Iris pigment epithelial cell (primary cell): ENCODE data around the gene RASA3.
"Not testable (repeated sequence)": the region's sequence is repeated elsewhere in the genome, so short reads cannot be mapped to it uniquely, and the experiment has no call there.

Source experiments
- DNase-seq: peaks from one replicate; pipeline ENCODE4 v3.0.0-alpha.2; 2011; ENCODE audit warnings: low read depth

RASA3 gene

DNA sequence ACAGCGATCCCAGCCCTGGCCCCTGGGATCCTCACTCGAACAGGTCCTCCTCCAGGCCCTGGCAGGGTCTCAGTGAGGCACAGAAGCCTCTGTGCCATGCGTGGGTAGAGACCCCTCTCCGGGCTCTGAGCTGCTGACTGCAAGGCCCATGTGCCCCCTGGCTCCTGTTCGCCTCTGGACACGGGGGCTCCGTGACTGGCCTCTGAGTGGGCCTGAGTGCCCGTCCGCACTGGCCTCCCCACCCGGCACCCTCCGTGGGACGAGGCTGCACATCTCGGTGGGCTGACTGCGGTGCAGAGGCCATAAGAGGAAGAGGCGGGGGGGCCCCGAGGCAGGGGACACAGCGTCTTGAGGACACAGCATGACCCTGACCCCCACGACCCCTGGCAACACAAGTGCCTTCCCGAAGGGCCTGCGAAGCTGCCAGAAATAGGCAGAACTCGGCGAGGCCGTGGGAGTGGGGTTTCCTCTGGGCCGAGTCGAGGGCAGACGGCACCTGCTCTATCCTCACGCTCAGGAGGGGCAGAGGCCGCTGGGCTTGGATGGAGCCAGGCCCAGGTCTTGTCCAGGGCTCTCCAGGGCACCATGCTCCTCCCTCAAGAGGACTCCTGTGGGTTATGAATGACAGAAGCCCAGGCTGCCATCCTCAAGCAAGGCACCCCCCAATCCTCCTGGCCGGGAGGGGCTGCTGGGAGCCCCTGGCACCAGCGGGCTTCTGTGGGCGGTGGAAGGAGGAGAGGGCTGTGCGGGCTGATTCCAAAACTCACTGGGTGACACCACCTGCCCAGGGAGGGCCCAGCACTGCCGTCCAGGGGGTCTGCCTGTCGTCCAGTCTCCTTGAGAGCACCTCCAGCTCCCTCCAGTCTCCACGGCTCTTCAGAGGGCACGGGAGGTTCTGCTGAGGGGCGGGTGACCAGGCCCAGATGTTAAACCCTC lies 52.6 kb downstream of the RASA3 start:
- no peak for DNase-seq

DNA sequence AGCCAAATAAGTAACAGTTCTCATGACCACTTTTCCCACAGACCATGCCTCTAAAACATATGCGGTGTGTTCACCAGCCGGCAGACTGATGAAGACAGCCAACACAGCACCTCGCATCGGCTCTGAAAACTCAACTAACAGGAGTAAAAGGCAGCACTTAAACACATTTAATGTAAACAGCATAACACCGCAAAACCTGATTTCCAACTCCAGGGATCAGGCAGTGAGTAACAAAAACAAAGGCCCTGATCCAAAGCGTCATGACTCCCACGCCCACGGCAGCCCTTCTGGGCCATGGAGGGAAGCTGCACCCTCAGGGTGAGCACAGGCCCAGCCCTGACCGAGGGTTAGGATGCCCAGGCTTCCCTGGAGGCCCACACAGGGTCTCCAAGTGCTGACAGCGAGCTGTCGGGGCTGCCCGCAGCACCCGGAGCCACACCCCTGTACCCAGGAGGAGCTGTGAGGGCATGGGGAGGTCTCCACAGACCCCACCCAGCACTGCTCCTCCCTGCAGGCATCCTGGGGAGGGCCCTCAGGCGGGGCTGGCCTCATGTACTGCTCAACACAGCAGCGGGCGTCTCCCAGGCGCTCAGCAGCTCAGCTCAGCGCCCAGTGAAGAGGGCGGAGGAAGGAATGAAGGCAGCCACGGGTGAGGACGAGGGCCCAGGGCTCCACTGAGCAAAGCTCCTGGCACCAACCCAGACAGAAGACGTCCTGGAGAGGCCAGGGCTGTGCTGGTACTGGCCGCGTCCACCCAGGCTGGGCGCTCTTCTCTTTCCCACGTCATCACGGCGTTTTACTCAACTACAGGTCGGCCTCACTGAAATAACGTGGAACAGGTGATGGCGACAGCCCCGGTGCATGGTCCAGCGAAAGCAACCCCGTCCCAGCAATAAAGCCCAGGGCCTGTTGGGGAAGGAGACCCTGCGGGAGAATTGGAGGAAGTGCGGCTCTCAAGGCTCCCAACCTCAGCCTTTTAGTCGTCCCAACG lies 53.7 kb downstream of the RASA3 start:
- DNase-seq = peak; percentile 91

DNA sequence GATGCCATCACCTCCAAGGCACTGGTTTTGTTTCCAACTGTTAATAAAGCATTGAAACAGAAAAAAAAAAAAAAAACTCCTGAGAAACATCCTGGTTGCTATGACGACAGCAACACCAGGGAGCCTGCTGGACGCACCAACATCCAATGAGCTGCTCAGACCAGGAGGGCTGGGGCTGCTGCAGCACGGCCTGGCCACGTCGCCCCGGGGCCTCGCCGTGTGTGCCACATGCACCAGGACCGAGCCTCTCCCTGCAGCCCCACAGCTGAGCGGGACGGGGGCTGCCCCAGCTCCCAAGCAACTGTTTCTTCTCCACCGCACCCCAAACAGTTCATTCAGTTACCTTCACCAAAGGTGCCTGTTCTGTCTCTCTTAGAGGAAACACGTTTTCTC lies 54.5 kb downstream of the RASA3 start:
- DNase-seq = peak; percentile 64

DNA sequence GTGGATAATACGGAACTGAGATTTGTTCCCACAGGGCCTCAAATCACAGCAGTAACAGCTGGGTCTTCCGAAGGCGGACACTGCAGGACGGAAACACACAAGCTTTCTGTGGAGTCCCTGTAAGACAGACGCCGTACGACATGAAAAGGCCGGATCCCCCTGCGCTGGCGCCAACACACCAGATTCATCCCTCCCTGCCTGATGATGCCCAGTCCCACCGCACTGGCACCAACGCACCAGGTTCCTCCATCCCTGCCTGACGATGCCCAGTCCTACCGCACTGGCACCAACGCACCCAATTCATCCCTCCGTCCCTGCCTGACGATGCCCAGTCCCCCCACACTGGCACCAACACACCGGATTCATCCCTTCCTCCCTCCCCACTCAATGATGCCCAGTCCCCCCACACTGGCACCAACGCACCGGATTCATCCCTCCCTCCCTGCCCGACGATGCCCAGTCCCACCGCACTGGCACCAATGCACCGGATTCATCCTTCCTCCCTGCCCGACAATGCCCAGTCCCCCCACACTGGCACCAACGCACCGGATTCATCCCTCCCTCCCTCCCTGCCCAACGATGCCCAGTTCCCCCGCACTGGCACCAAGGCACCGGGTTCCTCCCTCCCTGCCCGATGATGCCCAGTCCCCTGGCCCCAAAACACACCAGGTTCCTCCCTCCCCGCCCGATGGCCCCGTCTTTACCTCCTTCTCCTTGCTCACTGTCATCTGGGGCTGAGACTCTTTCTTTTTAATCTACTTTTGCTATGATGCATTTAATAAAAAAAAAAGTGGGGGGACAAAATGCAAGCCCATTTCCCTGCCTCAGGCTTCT lies 55.1 kb downstream of the RASA3 start:
- DNase-seq = no peak

DNA sequence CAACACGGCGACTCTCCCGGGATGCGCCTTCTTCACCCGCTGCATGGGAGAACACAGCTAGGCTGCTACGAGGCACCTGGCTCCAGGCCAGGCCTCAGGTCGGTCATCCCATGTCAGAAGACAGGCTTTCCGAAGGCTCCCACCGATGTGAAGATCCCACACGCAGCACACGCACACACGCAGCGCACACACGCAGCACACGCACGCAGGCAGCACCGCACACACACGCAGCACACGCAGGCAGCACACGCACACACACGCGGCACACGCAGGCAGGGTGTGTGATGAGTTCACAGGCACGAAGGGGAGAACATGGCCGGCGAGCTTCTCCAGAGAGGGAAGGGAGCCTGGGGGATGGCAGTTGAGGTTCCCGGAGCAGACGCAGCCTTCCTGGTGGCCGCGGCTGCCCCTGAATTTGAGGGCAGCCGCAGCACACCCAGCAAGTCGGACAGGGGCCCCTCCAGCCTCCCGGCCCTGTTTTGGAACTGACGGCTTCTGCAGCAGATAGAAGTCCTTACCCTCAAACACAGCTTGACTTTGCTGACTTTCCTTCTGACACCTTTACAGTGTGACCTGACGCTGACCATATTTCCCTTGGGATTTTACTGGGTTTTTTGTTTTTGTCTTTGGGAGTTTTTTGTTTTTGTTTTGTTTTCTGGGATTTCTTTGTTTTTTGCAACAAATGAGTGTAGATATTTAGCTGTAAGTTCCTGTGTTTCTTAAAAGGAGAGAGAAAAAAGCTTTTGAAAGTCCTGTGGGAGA lies 55.9 kb downstream of the RASA3 start:
- no peak for DNase-seq

DNA sequence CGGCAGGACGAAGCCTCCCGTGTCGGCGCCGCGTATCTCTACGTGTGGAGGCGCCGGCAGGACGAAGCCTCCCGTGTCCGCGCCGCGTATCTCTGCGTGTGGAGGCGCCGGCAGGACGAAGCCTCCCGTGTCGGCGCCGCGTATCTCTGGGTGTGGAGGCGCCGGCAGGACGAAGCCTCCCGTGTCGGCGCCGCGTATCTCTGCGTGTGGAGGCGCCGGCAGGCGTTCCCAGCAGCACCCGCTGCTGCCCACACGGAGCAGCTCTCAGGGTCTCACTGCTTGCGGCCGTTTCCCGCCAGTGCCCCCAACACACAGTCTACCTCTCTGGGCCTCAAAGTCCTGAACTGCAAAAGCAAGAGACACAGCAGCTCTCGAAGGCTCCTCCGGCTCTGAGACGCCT lies 56.6 kb downstream of the RASA3 start:
- not testable (repeated sequence) for DNase-seq

DNA sequence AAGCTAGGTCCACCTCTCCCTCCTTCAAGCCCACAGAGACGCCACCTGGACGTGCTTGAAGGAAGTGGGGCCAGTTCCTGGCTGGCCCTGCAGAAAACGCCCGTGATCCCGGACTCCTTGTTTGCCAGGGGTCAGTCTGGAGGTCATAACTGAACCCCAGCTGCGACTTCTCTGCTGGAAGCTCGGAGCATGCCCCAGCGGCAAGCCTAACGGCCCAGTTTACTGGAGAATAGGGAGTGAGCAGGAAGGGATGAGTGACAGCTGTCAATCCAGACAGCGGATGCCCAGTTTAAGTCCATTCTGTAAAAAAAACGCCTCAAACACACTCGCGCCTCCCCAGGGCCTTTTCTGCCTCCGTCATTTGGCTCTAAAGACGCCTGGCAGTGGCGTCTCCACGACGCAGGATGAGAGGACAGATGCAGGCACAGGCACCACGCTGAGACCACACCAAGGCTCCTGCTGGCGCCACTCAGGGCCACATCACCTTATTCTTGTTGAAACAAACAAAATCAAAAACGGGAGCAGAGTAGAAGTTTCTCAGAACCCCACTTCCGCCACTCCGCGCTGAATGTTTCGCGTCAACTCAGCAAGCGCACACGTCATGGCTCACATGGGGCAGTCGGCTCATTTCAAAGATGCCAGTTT lies 57.6 kb downstream of the RASA3 start:
- DNase-seq = no peak

DNA sequence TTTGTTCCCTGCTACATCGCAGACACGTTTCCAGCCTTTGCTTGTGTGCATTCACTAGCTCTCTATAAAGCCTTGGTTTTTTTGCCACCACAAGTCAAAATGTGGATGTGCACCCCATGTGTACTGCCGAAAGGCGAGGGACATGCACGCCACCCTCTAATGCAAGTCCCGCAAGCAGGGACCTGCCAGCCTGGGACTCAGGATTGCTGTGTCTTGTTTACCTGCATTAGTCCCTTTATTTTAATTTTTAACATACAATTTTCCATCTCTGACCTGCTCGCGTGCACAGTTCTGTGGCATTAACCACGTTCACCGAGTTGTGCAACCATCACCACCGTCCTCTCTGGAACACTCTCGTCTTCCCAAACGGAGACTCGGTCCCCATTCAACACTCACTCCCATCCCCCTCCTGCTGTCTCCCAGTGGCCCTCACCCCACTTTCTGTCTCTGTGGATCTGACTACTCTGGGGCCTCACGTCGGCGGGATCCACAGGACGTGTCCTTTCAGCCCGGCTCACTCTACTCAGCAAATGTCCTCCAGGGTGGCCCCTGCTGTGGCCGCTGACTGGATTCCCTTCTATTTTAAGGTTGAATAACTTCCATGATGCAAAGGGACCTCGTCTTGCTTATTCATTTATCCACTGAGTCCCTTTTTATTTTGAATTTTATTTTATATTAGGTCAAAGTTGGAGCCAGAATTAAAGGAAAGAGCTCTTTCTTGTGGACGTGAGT lies 58.4 kb downstream of the RASA3 start:
- DNase-seq = no peak

DNA sequence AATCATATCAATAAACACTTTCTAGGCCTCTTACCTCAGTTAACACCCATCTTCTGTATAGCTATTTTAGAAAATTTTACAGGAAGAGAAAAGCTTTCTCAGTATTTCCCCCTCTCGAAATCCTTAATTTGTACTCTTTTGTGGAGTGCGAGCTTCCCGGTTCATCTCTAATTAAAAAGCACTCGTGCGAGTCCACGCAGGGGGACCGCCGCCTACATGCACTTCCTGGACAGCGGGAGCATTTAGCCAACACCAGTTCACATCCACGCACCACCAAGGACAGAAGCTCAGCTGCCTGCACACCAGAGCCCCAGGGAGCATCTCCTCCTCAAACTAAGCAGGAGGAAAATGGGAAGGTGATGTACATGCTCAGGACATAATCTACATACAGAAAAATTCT lies 60.0 kb downstream of the RASA3 start:
- DNase-seq = no peak

DNA sequence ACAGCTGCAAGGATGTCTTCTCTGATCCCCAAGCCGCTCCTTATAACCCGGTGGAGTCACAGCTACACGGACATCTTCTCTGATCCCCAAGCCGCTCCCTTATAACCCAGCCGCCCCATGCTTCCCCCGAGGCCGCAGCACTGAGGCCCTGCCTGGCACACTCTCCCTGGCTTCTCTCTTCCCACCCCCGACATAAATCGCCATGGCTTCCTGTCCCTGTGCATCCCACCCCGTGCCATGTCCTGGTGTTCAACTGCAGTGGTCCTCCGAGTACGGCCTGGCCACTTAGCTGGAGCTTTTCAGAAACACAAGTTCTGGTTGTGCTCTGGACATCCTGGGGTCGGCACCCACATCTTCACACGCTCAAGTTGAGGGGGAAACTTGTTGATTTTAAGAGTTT lies 60.4 kb downstream of the RASA3 start:
- DNase-seq = no peak

DNA sequence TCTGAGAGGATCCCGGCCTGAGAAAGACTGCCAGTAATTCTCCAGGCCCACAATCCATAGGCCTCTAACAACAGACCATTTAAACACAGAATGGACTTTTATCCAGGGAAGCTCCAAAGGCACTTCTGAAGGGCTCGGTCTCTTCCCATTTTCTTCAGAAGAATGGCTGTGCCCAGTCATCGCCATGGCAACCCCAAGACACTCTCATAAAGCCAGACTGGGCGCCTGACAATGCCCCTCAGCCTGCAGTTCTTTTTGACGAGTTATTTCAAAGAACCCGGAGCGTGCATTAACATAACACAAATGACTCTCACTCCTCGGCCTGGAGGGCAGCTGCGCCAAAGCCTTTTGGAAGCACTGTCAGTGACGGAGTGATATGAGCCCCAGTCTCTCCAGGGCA lies 61.0 kb downstream of the RASA3 start:
- DNase-seq = no peak

DNA sequence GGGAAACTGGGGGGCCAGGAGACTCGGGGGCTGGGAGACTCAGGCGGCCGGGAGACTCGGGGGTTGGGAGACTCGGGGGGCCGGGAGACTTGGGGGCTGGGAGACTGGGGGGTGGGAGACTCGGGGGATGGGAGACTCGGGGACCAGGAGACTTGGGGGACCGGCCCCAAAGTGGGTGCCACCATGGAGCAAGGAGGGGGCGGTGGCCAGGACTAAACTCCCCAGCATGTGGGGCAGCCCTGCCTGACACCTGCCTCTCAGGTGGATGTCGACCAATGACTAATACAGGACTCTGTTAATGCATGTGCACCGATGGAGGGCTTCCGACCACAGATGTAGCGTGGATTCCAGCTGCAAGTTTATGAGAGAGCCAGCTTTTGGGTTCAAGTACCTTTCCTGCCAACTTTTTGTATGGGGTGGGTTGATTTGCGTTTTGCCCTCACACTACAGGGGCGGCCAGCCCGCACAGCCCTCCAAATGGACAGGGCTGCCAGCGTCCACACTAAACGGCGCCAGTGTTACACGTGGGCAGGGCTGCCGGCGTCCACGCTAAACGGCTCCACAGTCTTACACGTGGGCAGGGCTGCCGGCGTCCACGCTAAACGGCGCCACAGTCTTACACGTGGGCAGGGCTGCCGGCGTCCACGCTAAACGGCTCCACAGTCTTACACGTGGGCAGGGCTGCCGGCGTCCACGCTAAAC lies 62.2 kb downstream of the RASA3 start:
- DNase-seq = no peak

DNA sequence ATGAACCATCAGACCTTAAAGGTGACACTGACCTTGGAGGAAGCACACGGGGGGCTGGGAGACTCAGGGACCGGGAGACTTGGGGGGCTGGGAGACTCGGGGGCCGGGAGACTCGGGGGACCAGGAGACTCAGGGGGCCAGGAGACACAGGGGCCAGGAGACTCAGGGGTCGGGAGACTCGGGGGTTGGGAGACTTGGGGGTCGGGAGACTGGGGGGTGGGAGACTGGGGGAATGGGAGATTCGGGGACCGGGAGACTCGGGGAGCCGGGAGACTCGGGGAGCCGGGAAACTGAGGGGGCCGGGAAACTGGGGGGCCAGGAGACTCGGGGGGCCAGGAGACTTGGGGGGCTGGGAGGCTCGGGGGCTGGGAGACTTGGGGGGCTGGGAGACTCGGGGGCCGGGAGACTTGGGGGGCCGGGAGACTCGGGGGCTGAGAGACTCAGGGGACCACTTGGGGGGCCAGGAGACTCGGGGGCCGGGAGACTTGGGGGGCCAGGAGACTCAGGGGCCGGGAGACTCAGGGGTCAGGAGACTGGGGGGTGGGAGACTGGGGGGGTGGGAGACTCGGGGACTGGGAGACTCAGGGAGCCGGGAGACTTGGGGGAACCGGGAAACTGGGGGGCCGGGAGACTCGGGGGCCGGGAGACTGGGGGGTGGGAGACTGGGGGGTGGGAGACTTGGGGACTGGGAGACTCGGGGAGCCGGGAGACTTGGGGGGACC lies 62.9 kb downstream of the RASA3 start:
- DNase-seq = no peak

DNA sequence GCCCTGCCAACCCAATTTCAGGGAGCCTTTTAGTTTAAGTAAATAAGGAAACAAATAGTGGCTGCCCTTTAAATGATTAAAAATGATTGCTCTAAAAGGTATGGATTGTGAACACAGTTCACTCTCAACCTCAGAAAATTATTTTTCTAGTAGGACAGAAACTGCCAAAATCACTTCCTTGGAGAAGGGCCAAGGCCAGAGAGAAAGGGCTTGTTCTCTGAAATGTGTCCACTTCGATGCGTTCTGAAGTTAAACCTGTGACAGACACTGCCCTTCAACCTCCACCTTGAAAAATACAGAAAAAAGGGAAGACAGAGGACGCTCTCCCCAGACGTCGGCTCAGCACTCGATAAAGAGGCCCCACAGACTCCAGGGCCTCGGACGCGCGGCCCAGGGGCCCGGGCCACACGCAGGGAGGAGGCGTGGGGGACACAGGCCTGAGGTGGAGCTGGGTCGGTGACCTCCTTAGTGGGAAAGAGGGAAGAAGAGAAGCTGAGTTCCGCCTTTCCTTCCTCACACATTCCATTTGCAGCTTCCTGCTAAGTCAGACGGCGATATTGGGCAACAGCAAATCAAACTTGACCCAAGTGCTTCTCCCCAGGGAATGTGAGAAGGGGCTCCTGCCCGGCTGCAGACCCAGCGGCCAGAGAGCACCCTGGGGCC lies 63.6 kb downstream of the RASA3 start:
- peak; percentile 76 for DNase-seq

DNA sequence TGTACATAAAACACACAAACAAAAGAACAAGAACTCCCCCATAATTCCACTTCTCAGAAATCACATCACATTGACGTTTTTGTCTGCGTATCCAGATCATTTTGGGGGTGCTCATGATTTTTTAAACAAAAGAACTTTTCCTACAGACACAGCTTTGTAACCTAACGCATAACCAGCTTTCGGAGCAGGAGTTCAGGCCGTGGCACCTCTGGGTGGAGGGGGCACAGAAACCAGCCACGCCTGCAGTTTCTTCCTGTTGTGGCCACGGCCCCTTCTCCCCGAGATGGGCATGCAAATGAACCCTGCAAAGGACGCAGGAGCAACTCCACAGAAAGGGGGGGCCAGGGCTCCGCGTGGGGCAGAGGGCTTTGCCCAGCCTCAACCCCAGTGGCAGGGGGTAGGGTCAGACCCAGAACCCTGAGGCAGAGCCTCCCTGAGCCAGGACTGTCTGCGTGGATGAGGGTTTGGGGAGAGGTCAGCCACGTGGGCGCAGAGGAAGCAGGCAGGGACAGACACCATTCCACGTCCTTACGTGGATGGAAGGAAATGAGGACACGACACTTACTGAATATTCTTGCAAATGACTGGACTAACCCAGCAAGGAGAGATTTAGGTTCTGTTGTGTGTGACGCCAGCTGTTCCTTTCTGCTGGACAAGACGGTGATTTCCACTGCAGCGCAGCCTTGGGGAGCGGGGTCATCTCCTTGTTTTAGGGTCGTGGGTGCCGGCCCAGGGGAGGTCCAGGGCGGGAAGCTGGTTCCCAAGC lies 64.4 kb downstream of the RASA3 start:
- no peak for DNase-seq

DNA sequence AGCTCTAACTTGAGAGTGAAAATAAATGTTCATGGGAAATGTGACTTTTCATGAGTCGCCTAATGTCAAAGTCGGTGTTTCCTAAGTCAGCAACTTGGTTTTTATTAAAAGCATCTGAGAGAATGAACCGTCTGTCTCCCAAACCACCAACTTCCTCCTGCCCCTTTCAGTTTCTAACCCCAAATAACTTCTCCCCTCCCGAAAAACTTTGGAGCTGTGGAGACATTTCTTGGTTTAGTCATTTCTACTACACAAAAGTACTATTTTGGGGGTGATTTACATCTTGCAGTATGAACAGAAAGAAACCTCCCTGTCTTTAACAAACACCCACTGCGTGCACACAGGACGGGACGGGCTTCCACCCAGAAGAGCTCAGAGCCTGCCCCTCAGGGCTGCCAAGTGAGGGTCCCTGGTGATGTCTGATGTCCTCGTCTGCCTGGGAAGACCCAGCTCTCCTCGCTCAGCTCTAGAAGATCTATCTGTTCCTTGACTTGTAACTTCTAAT lies 65.0 kb downstream of the RASA3 start:
- DNase-seq = no peak

DNA sequence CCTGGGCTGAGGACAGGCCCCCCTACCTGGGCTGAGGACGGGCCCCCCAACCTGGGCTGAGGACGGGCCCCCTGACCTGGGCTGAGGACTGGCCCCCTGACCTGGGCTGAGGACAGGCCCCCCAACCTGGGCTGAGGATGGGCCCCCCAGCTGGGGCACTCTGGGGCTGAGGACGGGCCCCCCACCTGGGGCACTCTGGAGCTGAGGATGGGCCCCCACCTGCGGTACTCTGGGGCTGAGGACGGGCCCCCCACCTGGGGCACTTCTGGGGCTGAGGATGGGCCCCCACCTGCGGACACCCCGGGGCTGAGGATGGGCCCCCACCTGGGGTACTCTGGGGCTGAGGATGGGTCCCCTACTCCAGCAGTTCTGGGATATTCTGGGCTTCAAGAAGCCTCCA lies 65.5 kb downstream of the RASA3 start:
- DNase-seq = no peak
